RWPE2 (cell line): ENCODE measurements around the gene PIK3C2A.
A peak's percentile ranks its signal among the peaks of the same experiment; 100 is the strongest.

Experiments
- ATAC-seq: fragments of 200-7000 bp; cut with Tn5 transposase; 3 replicates; pipeline ENCODE4 v1.9.1; 2021; ENCODE audit warnings: low read depth
- DNase-seq: peaks from one replicate; pipeline ENCODE4 v3.0.0-alpha.2; 2020; ENCODE audit warnings: low spot score
- H3K27ac ChIP-seq: fragments of 450-650 bp; 2 replicates; pipeline ENCODE4 v1.5.1; 2017; ENCODE audit warnings: mild to moderate bottlenecking; ENCODE audit not compliant: poor library complexity, severe bottlenecking
- H3K27me3 ChIP-seq: fragments of 250-450 bp; sonication (Bioruptor Pico); 2 replicates; pipeline ENCODE4 v1.5.1; 2021; ENCODE audit warnings: mild to moderate bottlenecking, moderate library complexity; ENCODE audit not compliant: insufficient read depth, poor library complexity, severe bottlenecking
- H3K36me3 ChIP-seq: fragments of 250-450 bp; sonication (Bioruptor Pico); 2 replicates; pipeline ENCODE4 v1.5.1; 2020; ENCODE audit warnings: low read depth, mild to moderate bottlenecking, moderate library complexity
- H3K4me1 ChIP-seq: fragments of 250-450 bp; sonication (Bioruptor Pico); 2 replicates; pipeline ENCODE4 v1.5.1; 2021; ENCODE audit warnings: mild to moderate bottlenecking, moderate library complexity; ENCODE audit not compliant: insufficient read depth, poor library complexity, severe bottlenecking
- H3K4me3 ChIP-seq: fragments of 250-450 bp; sonication (Bioruptor Pico); 2 replicates; pipeline ENCODE4 v1.5.1; 2021; ENCODE audit warnings: mild to moderate bottlenecking, moderate library complexity; ENCODE audit not compliant: severe bottlenecking
- H3K9me3 ChIP-seq: fragments of 250-450 bp; sonication (Bioruptor Pico); 2 replicates; pipeline ENCODE4 v1.5.1; 2021; ENCODE audit warnings: mild to moderate bottlenecking, moderate library complexity; ENCODE audit not compliant: severe bottlenecking
- CTCF ChIP-seq: fragments of 450-650 bp; IDR thresholded peaks from one replicate; pipeline ENCODE4 v1.5.1; 2017; ENCODE audit warnings: mild to moderate bottlenecking, moderate library complexity; ENCODE audit not compliant: poor library complexity, severe bottlenecking

Gene PIK3C2A

GRCh38 chr11:17207317-17208256 lies at the start of gene PIK3C2A:
Gene PIK3C2A (minus strand): TSS chr11:17207986. CDS start chr11:17169741, 38,245 bp downstream.
- Histone ChIP-seq H3K4me3 (peak within 1 kb of the TSS; percentile 95), H3K27ac (peak within 1 kb of the TSS; percentile 83), H3K27me3 (no peaks in the 10 kb centered on the region), H3K36me3 (peaks cover 22% of the 10 kb centered on the region), H3K9me3 (no peaks in the 10 kb centered on the region), H3K4me1 (peaks cover 11% of the 10 kb centered on the region)
- DNase-seq = peak; percentile 98
- ATAC-seq = peak; percentile 88
- TF ChIP-seq CTCF = no peak

GRCh38 chr11:17257196-17257595 lies 49.4 kb upstream of the PIK3C2A start:
- DNase-seq (no peak), ATAC-seq (no peak)
- H3K27me3 ChIP-seq = no peaks in the 10 kb centered on the region
- peak overlapping the region; percentile 91 for H3K27ac ChIP-seq
- H3K4me3 ChIP-seq = no peak overlapping the region
- H3K9me3 ChIP-seq = no peaks in the 10 kb centered on the region
- TF ChIP-seq CTCF = no peak
- peaks cover 14% of the 10 kb centered on the region for H3K4me1 ChIP-seq
- no peaks in the 10 kb centered on the region for H3K36me3 ChIP-seq

GRCh38 chr11:17256512-17256911 lies 48.7 kb upstream of the PIK3C2A start:
- H3K9me3 ChIP-seq = no peaks in the 10 kb centered on the region
- no peak overlapping the region for H3K4me3 ChIP-seq
- H3K4me1 ChIP-seq = peaks cover 14% of the 10 kb centered on the region
- no peaks in the 10 kb centered on the region for H3K36me3 ChIP-seq
- TF ChIP-seq CTCF = no peak
- DNase-seq = no peak
- H3K27ac ChIP-seq = peak overlapping the region; percentile 91
- H3K27me3 ChIP-seq = no peaks in the 10 kb centered on the region
- ATAC-seq = peak; percentile 98

GRCh38 chr11:17252704-17253103 lies 44.9 kb upstream of the PIK3C2A start:
- DNase-seq (no peak), ATAC-seq (no peak)
- H3K27ac ChIP-seq = no peak overlapping the region
- H3K4me1 ChIP-seq = peaks cover 14% of the 10 kb centered on the region
- H3K36me3 ChIP-seq = no peaks in the 10 kb centered on the region
- no peaks in the 10 kb centered on the region for H3K27me3 ChIP-seq
- H3K4me3 ChIP-seq = no peak overlapping the region
- TF ChIP-seq CTCF = no peak
- H3K9me3 ChIP-seq = no peaks in the 10 kb centered on the region
